Gastrocnemius medialis (tissue), 4 donors: ENCODE data around the gene DDX3Y.

Source experiments
- POLR2A ChIP-seq, 2 donors: fragments of 450-650 bp; IDR thresholded peaks; one replicate each; pipeline ENCODE4 v1.6.1; 2017; ENCODE audit warnings: antibody characterized with exemption in 2 of 2, mild to moderate bottlenecking in 2 of 2, moderate library complexity in 2 of 2
- TF ChIP-seq, protein P1 (sequence below), 5 experiments: fragments of 450-650 bp in 3 of 5; fragments of 200-600 bp in 2 of 5; sonication (generic) in 2 of 5; IDR thresholded peaks in 4 of 5; conservative IDR thresholded peaks in 1 of 5; 1 replicate in 4 of 5; 2 replicates in 1 of 5; pipeline ENCODE4 v1.5.1; 2016 to 2019; ENCODE audit warnings: antibody characterized with exemption in 5 of 5, mild to moderate bottlenecking in 3 of 5, moderate library complexity in 3 of 5

GRCh38 chrY:12898604-12899003, 6.1 kb upstream of the DDX3Y start:
- TF ChIP-seq, protein P1, sequence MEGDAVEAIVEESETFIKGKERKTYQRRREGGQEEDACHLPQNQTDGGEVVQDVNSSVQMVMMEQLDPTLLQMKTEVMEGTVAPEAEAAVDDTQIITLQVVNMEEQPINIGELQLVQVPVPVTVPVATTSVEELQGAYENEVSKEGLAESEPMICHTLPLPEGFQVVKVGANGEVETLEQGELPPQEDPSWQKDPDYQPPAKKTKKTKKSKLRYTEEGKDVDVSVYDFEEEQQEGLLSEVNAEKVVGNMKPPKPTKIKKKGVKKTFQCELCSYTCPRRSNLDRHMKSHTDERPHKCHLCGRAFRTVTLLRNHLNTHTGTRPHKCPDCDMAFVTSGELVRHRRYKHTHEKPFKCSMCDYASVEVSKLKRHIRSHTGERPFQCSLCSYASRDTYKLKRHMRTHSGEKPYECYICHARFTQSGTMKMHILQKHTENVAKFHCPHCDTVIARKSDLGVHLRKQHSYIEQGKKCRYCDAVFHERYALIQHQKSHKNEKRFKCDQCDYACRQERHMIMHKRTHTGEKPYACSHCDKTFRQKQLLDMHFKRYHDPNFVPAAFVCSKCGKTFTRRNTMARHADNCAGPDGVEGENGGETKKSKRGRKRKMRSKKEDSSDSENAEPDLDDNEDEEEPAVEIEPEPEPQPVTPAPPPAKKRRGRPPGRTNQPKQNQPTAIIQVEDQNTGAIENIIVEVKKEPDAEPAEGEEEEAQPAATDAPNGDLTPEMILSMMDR (IDR thresholded peaks at IDR 0.05 in 4 of 5, conservative IDR thresholded peaks at IDR 0.05 in 1 of 5): no peak
- TF ChIP-seq POLR2A (IDR thresholded peaks at IDR 0.05): no peak
